DND-41 (cell line): Measurements from ENCODE around the gene NANOS3.

Source experiments
- ATAC-seq: fragments of 200-7000 bp; cut with Tn5 transposase; 3 replicates; pipeline ENCODE4 v1.9.1; 2021; ENCODE audit warnings: low read depth; ENCODE audit not compliant: insufficient read depth
- DNase-seq: peaks from one replicate; pipeline ENCODE4 v3.0.0-alpha.2; 2020
- H2AFZ ChIP-seq: 2 replicates; pipeline ENCODE4 v1.6.0; 2012; ENCODE audit warnings: low read depth, low read length
- H3K27ac ChIP-seq: 2 replicates; pipeline ENCODE4 v1.5.1; 2012; ENCODE audit warnings: low read length, inconsistent platforms
- H3K27me3 ChIP-seq: fragments of 200-600 bp; sonication (generic); 2 replicates; pipeline ENCODE4 v1.6.0; 2012; ENCODE audit warnings: low read length, mild to moderate bottlenecking, inconsistent platforms; ENCODE audit not compliant: insufficient read depth, poor library complexity
- H3K36me3 ChIP-seq: 2 replicates; pipeline ENCODE4 v1.5.1; 2012; ENCODE audit warnings: low read length, inconsistent platforms; ENCODE audit not compliant: insufficient read depth
- H3K4me1 ChIP-seq: 2 replicates; pipeline ENCODE4 v1.5.1; 2012; ENCODE audit warnings: mild to moderate bottlenecking, low read length; ENCODE audit not compliant: insufficient read depth
- H3K4me2 ChIP-seq: 2 replicates; pipeline ENCODE4 v1.6.0; 2012; ENCODE audit warnings: mild to moderate bottlenecking, moderate library complexity, low read length, inconsistent platforms; ENCODE audit not compliant: insufficient read depth
- H3K4me3 ChIP-seq, 2 experiments: fragments of 200-600 bp in 1 of 2; shearing (Covaris generic) in 1 of 2; 2 replicates each; pipeline ENCODE4 v1.5.1; 2012 to 2016; ENCODE audit warnings: inconsistent platforms in 2 of 2, low read length in 2 of 2, mild to moderate bottlenecking in 2 of 2, low read depth in 1 of 2, moderate library complexity in 1 of 2
- H3K79me2 ChIP-seq: 2 replicates; pipeline ENCODE4 v1.6.0; 2012; ENCODE audit warnings: low read length, inconsistent platforms; ENCODE audit not compliant: insufficient read depth
- H3K9ac ChIP-seq: 2 replicates; pipeline ENCODE4 v1.6.0; 2012; ENCODE audit warnings: low read depth, mild to moderate bottlenecking, inconsistent platforms, low read length, moderate library complexity
- H3K9me3 ChIP-seq: 2 replicates; pipeline ENCODE4 v1.5.1; 2012; ENCODE audit warnings: low read length, moderate library complexity, mild to moderate bottlenecking, inconsistent platforms; ENCODE audit not compliant: insufficient read depth, severe bottlenecking
- H4K20me1 ChIP-seq: 2 replicates; pipeline ENCODE4 v1.6.0; 2012; ENCODE audit warnings: low read length; ENCODE audit not compliant: insufficient read depth
- CTCF ChIP-seq: IDR thresholded peaks from 2 replicates; pipeline ENCODE4 v1.5.1; 2012; ENCODE audit warnings: borderline replicate concordance, low read length, moderate library complexity, mild to moderate bottlenecking; ENCODE audit not compliant: poor library complexity, severe bottlenecking; ENCODE audit errors: extremely low read depth
- EZH2 ChIP-seq: IDR thresholded peaks from 3 replicates; pipeline ENCODE4 v1.6.1; 2012; ENCODE audit warnings: borderline replicate concordance, low read depth, mild to moderate bottlenecking, moderate library complexity, low read length, inconsistent platforms; ENCODE audit not compliant: severe bottlenecking

Gene NANOS3

GRCh38 chr19:13868663-13869062 lies 8.3 kb upstream of the NANOS3 start:
- ATAC-seq: no peak
- H3K27me3 ChIP-seq: peaks cover 5% of the 10 kb centered on the region

GRCh38 chr19:13869281-13869680 lies 7.7 kb upstream of the NANOS3 start:
- Histone ChIP-seq H3K4me3 (no peak overlapping the region), H3K27me3 (peaks cover 5% of the 10 kb centered on the region), H3K9ac (no peak overlapping the region), H2AFZ (no peak overlapping the region), H3K4me2 (no peak overlapping the region), H3K36me3 (peaks cover 12% of the 10 kb centered on the region), H3K79me2 (peaks cover 59% of the 10 kb centered on the region), H3K9me3 (no peaks in the 10 kb centered on the region), H3K27ac (no peak overlapping the region), H4K20me1 (peaks cover 19% of the 10 kb centered on the region; the same call in 1 of the 2 replicates), H3K4me1 (peaks cover 23% of the 10 kb centered on the region)
- DNase-seq (no peak), ATAC-seq (no peak)
- TF ChIP-seq EZH2 (no peak), CTCF (no peak)

More at GRCh38 chr19:13868663-13869062, 8.3 kb upstream of the NANOS3 start:
- TF ChIP-seq EZH2 (no peak), CTCF (no peak)
- peaks cover 55% of the 10 kb centered on the region for H3K79me2 ChIP-seq
- H3K27ac ChIP-seq: peak overlapping the region; percentile 31; the same call in 1 of the 2 replicates
- H4K20me1 ChIP-seq: peaks cover 17% of the 10 kb centered on the region; the same call in 1 of the 2 replicates
- no peak overlapping the region for H3K4me3 ChIP-seq
- no peak overlapping the region for H3K9ac ChIP-seq
- no peaks in the 10 kb centered on the region for H3K9me3 ChIP-seq
- peaks cover 23% of the 10 kb centered on the region for H3K4me1 ChIP-seq
- no peak overlapping the region for H3K4me2 ChIP-seq
- peaks cover 12% of the 10 kb centered on the region for H3K36me3 ChIP-seq
- no peak for DNase-seq
- no peak overlapping the region for H2AFZ ChIP-seq

- H3K27me3 ChIP-seq: no peaks in the 10 kb centered on the region
- H2AFZ ChIP-seq: no peak overlapping the region
- H3K4me2 ChIP-seq: no peak overlapping the region
- H3K4me1 ChIP-seq: peaks cover 17% of the 10 kb centered on the region
- H3K79me2 ChIP-seq: peaks cover 65% of the 10 kb centered on the region
- no peaks in the 10 kb centered on the region for H3K9me3 ChIP-seq
- no peak overlapping the region for H3K27ac ChIP-seq
- no peak for TF ChIP-seq EZH2
- no peak for TF ChIP-seq CTCF
- no peak overlapping the region for H3K9ac ChIP-seq
- H3K4me3 ChIP-seq: no peak overlapping the region
- H4K20me1 ChIP-seq: peaks cover 28% of the 10 kb centered on the region; the same call in 1 of the 2 replicates
- H3K36me3 ChIP-seq: peaks cover 16% of the 10 kb centered on the region
- ATAC-seq (no peak), DNase-seq (no peak)
Measured at GRCh38 chr19:13870873-13871272, 6.1 kb upstream of the NANOS3 start.

GRCh38 chr19:13872339-13872694 lies 4.6 kb upstream of the NANOS3 start:
- Histone ChIP-seq H3K4me1 (peaks cover 9% of the 10 kb centered on the region; the same call in 1 of the 2 replicates), H4K20me1 (peaks cover 24% of the 10 kb centered on the region; the same call in 1 of the 2 replicates), H3K9me3 (no peaks in the 10 kb centered on the region), H3K79me2 (peaks cover 51% of the 10 kb centered on the region), H3K9ac (no peak overlapping the region), H3K27ac (no peak overlapping the region), H3K4me3 (no peak overlapping the region), H3K27me3 (no peaks in the 10 kb centered on the region), H3K4me2 (no peak overlapping the region), H2AFZ (no peak overlapping the region), H3K36me3 (peaks cover 16% of the 10 kb centered on the region)
- no peak for TF ChIP-seq EZH2
- no peak for TF ChIP-seq CTCF
- DNase-seq (no peak), ATAC-seq (no peak)
